H1 (cell line): ENCODE measurements around the gene SPAST.

Source experiments
- CEBPB ChIP-seq: IDR thresholded peaks from 2 replicates; pipeline ENCODE4 v1.6.1; 2012; ENCODE audit warnings: low read depth, low read length
- CTCF ChIP-seq, 3 experiments: IDR thresholded peaks; 1 replicate in 2 of 3; 2 replicates in 1 of 3; pipeline versions ENCODE4 v1.5.1 to v1.6.1; 2011; ENCODE audit warnings: low read length in 3 of 3, mild to moderate bottlenecking in 3 of 3, inconsistent platforms in 2 of 3, low read depth in 1 of 3, moderate library complexity in 1 of 3; ENCODE audit not compliant: insufficient read depth in 1 of 3; ENCODE audit errors: control extremely low read depth in 1 of 3
- JUND ChIP-seq: IDR thresholded peaks from 2 replicates; pipeline ENCODE4 v1.6.1; 2011; ENCODE audit warnings: mild to moderate bottlenecking, improper control_type of control experiment, low read length
- MAFK ChIP-seq: IDR thresholded peaks from 2 replicates; pipeline ENCODE4 v1.6.1; 2012; ENCODE audit warnings: low read depth, mild to moderate bottlenecking, improper control_type of control experiment, low read length
- MAX ChIP-seq: IDR thresholded peaks from 2 replicates; pipeline ENCODE4 v1.6.1; 2012; ENCODE audit warnings: inconsistent platforms
- POLR2A ChIP-seq, 2 experiments: IDR thresholded peaks; 1 replicate in 1 of 2; 2 replicates in 1 of 2; pipeline ENCODE4 v1.6.1; 2011; ENCODE audit warnings: low read depth in 2 of 2, low read length in 2 of 2, mild to moderate bottlenecking in 2 of 2; ENCODE audit errors: control extremely low read depth in 1 of 2
- SIX5 ChIP-seq: IDR thresholded peaks from 2 replicates; pipeline ENCODE4 v1.6.1; 2011; ENCODE audit warnings: mild to moderate bottlenecking, low read depth, low read length
- SP4 ChIP-seq: IDR thresholded peaks from 2 replicates; pipeline ENCODE4 v1.6.1; 2012; ENCODE audit warnings: low read length, inconsistent platforms
- SRF ChIP-seq: IDR thresholded peaks from 2 replicates; pipeline ENCODE4 v1.6.1; 2011; ENCODE audit warnings: mild to moderate bottlenecking, low read depth, low read length, moderate library complexity

GRCh38 chr2:32061430-32061829, 1.9 kb upstream of the SPAST start:
- TF ChIP-seq POLR2A (IDR thresholded peaks at IDR 0.05; ENCODE audit: control extremely low read depth in 1 of 2, low read depth in 2 of 2, low read length in 2 of 2) (no peak), CTCF (IDR thresholded peaks at IDR 0.05; ENCODE audit: control extremely low read depth in 1 of 3, insufficient read depth in 1 of 3, low read depth in 1 of 3, low read length in 3 of 3) (no peak), CEBPB (no peak), SIX5 (no peak), SP4 (no peak), MAFK (no peak), JUND (no peak), MAX (no peak), SRF (no peak)
